Keratinocyte (primary cell): ENCODE data around the gene C1RL.

Source experiments
- CTCF ChIP-seq, 3 experiments: IDR thresholded peaks in 1 of 3; conservative IDR thresholded peaks in 1 of 3; optimal IDR thresholded peaks in 1 of 3; 2 replicates in 2 of 3; 3 replicates in 1 of 3; pipeline versions ENCODE3 to v1.5.1; 2011; ENCODE audit warnings: low read length in 3 of 3, mild to moderate bottlenecking in 3 of 3, moderate library complexity in 2 of 3, control low read depth in 1 of 3, inconsistent platforms in 1 of 3; ENCODE audit not compliant: insufficient read depth in 2 of 3; ENCODE audit errors: extremely low read depth in 1 of 3
- EZH2 ChIP-seq: IDR thresholded peaks from one replicate; pipeline ENCODE4 v1.6.1; 2012; ENCODE audit warnings: inconsistent platforms, mild to moderate bottlenecking, low read length, moderate library complexity

GRCh38 chr12:7107636-7108002 lies 1.4 kb downstream of the C1RL start:
- TF ChIP-seq CTCF (optimal IDR thresholded peaks at IDR 0.05 in 1 of 3, IDR thresholded peaks at IDR 0.05 in 1 of 3, conservative IDR thresholded peaks at IDR 0.05 in 1 of 3; ENCODE audit: extremely low read depth in 1 of 3, insufficient read depth in 2 of 3, low read length in 3 of 3) (no peak), EZH2 (no peak)
